Stimulated activated CD8-positive, alpha-beta memory T cell treated with anti-CD3 and anti-CD28 coated beads, Interleukin-12 subunit alpha, Interleukin-12 subunit beta, amount 100 ng/mL, for 24 hours (primary cell): Measurements from ENCODE around the gene KIF3C.
"Not testable (repeated sequence)": the region's sequence is repeated elsewhere in the genome, so short reads cannot be mapped to it uniquely, and the experiment has no call there.

Source experiments
- DNase-seq: peaks from one replicate; pipeline ENCODE4 v3.0.0-alpha.2; 2020; ENCODE audit errors: extremely low read depth

KIF3C gene

GRCh38 chr2:25982273-25982967 lies at the start of gene KIF3C:
TSS of gene KIF3C (minus strand) at chr2:25982497. CDS start at chr2:25981917, 580 bp downstream.
- DNase-seq = peak; percentile 25

DNA sequence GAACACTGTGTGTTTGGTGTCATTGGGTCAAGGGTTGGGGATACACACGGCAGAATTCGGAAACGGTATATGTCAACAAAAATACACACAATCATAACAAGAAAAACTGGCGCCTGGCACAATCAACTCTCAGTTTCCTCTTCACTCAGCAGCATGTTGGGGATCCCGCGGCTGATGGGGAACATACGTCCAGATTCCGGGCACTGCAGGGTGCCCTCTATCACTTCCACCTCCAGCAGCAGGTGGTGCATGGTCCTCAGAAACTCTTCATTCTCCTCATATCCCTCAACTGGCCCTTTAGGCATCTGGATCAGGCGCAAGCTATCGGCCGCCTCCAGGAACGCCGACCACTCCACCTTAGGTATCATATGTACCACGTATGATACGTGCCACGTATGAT lies 45.8 kb upstream of the KIF3C start:
- DNase-seq = not testable (repeated sequence)

DNA sequence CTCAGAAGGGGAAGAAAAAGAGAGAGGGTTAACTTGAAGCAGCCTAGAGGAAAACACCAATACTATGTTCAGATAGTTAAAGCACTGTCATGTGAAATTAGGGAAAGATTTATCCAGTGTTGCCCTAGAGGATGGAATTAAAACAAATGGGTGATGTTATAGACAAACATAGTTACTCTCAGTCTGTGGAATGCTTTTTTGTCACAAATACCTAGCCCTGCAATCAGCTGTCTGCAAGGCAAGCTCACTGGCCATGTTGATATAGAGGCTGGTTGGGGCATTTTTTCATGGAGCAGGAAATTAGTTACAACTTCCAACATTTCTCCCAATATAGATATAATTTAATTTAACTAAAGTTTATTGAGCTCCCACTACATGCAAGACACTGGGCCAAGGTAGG lies 43.2 kb upstream of the KIF3C start:
- DNase-seq = no peak

DNA sequence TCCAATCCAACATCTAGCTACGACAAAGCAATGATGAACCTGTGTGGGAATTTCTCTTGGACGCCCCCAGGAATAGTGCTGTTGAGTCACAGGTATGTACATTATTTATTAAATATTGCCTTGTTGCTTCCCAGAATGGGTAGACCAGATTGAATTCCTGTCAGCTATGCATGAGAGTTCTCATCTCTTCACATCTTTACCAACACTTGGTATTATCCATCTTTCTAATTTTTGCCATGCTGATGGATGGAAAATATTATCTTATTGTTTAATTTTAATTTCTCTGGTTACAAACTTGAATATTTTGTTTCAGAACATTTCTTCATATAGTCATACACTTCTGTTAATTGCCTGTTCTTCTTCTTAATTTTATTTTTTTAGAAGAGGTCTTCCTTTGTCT lies 42.0 kb upstream of the KIF3C start:
- no peak for DNase-seq

GRCh38 chr2:26020231-26020640 lies 37.9 kb upstream of the KIF3C start:
- no peak for DNase-seq

DNA sequence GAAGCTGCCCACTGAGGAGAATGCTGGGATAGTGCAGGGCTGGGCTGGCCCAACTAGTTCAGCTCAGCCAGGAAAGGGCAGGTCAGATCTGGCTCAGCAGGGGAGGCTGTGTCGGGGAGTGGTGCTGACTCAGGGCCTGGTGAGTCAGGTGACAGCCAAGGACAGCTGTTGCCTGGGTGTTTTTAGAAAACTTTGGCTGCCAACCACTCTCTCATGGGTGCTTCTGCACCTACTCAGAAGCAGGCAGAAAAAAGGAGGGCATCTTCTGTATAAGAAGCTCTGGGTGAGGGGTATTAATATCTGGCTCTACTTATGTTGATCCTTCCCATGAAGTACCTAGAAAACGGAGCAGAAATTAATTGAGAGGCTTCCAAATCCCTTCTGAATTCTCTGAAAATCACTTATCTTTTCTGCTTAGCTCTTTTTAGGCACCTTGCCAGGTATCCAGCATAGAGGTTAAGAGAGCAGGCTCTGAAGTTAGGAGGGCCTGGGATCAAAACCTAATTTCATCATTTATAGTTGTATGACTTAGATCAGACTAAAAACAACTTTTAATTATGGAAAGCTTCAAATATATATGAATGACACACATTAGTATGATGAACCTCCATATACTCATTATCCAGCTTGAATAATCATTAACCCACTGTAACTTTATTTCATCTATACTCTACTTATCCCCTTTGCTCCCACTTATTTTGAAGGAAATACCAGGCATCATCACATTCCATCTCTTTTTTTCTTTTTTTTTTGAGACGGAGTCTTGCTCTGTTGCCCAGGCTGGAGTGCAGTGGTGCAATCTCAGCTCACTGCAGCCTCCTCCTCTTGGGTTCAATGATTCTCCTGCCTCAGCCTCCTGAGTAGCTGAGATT lies 36.1 kb upstream of the KIF3C start:
- no peak for DNase-seq

DNA sequence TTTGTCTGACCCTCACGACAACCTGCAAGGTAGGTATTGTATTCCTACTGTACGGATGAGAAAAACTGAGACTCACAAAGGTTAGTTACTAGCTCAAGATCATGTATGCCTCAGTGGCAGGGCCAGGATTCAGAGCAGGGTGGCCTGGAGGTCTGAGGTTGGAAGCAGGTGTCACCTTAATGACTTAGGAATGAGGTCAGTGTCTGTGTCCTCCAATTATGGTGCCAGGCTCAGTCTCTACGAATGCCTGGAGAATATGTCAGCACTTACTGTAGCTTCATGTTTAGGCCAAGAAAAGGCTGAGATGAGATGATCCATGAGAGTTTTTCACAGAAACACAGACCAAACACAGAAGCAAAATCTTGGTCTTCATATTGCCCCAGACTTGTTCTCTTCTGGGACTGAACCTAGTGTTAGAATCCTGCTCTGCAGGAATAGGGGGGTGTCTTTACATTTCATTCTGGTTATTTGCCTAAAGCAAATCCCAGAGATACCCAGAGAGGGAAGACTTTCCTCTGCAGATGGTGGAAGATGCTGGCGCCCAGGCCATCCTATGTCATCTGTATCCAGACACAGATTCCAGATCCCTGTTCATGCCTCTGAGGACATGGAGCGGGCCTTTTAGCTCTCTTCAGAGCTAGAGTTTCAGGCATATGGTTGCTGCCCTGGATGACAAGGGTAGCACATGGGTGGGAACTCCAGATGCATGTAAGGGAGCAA lies 35.3 kb upstream of the KIF3C start:
- no peak for DNase-seq

GRCh38 chr2:26016706-26017045 lies 34.4 kb upstream of the KIF3C start:
- not testable (repeated sequence) for DNase-seq

GRCh38 chr2:26016012-26016705 lies 33.9 kb upstream of the KIF3C start:
- DNase-seq = no peak

- DNase-seq = no peak
Observed at GRCh38 chr2:26013668-26014067, 31.4 kb upstream of the KIF3C start.

DNA sequence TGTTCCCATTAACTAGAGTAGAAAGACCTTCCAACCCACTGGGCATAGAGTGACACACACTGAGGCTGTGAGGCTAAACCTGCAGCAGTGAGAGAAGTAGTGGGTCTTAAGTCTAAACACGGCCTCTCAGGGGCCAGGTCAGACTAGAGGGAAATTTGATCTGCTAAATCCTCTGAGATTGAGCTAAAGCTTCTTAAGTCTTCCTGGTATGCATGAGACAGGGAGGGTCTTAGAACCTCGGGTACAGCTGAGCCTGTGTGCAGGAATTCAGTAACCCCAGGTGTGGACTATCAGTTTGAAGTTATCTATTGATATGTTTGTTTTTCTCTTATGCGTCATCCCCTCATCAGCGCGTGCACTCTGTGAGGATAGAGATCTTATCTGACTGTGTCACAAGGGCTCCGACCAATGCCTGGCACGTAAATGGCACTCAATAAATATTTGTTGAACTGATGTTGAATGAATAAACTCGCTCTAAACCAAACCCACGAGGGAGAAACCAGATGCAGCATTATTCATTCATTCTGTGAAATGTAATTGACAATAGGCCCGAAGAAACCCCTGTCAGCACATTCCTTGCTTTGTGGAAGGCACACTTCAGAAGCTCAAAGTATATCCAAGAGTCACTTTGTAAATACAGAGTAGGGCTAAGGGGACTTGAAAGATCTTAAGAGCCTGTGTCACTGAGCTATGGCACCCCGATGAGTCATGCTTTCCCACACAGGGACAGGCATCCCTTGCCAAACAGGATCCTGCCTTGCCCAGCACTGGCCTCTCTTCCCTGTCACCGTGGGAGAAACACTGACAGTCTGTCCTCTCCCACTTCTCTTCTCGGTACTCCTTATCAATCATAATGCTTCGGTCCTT lies 29.9 kb upstream of the KIF3C start:
- no peak for DNase-seq

DNA sequence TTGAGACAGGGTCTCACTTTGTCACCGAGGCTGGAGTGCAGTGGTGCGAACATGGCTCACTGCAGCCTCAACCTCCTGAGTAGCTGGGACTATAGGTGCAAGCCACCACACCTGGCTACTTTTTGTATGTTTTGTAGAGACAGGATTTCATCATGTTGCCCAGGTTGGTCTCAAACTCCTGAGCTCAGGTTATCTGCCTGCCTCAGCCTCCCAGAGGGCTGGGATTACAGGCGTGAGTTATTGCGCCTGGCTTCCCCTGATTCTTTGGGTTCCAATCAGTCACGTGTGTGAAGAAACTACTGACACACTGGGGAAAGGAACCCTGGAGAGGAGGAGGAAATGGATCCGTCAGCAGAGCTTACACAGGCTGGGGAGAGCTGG lies 29.3 kb upstream of the KIF3C start:
- no peak for DNase-seq

DNA sequence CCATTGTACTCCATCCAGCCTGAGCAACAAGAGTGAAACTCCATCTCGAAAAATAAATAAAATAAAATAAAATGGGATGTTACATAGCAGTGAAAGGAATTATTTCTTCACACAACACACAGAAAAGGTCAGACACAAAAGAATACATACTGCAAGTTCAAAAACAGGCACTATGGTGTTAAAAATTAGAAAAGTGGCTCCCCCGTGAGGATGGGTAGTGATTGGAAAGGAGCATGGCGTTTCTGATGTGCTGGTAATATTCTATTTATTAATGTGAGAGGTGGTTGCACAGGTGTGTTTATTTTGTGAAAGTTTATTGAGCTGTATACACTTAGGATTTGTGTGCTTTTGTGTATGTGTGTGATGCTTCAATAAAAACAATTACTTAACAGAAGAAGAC lies 28.6 kb upstream of the KIF3C start:
- DNase-seq = no peak

DNA sequence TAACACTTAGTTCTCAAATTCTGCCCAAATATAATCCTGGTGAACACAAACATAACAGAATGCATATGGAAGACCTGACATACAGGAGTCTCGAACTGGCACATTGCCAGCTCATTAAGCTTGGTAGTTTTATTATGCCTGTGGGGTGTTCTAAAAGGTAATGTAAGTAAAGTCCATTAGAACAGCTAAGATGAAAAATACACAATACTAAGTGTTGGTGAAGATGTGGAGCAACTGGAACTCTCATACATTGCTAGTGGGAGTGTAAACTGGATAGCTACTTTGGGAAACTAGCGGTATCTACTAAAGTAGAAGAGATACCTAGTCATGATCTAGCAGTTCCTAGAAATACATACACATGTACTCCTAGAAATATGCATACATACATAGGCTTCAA lies 27.3 kb upstream of the KIF3C start:
- DNase-seq = no peak

DNA sequence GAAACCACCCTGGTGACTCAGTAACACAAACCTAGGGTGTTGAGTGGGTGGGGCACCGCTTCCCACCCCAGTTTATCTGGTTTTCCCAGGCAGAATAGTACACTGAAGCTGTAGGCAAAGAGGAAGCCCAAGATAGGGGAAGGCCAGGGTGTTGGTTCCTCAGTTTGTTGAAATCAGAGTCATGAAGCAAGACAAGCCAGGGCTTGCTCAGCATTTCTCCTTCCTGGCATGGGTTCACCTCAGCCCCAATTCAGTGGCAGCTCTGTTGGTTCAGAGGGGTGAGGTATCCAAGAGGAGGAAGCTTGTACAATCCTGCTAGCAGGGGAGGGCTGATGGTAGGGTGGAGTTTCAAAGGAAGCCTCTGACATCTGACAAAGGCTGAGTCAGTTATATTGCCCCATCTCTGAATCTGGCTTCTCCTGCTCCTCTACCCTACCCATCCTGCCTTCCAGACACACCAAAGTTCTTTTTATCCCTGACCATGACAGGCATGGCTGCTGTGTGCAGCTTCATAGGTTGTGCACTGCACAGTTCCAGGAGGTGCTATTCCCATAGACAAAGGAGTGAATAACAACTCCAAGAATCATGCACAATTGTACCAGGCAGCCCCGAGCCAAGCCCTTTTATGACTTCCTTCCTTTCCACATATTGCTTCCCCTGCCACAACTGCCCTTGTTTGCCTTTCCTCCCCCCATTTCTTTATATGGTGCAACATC lies 26.7 kb upstream of the KIF3C start:
- DNase-seq = no peak

DNA sequence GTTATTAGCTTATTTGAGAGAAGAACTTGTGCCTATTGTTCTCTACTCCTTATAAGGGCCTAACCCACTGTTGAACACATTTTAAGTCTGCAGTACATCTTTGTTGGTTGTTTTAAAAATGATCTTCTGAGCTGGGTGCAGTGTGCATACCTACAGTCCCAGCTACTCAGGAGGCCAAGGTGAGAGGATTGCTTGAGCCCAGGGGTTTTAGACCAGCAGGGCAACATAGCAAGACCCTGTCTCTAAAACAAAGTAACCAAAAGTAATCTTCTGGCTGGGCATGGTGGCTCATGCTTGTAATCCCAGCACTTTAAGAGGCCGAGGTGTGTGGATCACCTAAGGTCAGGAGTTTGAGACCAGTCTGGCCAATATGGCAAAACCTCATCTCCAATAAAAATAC lies 25.8 kb upstream of the KIF3C start:
- no peak for DNase-seq

DNA sequence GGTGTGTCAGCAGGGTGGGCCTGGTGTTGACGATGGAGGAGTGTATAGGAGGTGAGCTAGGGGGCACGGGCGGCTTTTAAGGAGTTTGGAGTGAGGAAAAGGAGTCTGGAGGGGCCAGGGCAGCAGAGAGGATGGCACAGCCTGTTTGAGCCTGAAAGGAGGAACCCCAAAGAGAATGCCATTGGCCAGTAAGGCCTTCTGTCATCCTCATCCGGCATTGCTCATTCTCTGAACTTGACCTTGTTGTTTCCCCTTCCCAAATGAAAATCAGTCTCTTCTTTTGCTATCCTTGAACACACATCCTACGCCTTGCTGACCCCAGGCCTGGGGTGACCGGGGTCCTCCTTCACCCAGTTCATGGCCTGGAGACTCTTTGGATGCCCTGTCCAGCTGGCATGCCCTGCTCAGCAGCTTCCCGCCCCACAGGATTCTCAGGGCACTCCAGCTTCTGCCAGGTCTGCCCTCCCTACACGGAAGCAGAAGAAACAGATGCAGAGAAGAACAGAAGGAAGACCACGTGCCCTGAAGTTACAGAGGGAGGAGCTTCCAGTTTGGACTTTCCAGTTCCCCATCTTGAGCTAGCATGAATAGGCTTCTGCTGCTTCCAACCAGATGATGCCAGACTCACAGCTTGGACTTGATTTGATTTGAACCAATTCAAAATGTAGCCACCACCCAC lies 20.5 kb upstream of the KIF3C start:
- no peak for DNase-seq

GRCh38 chr2:26001743-26002351 lies 19.6 kb upstream of the KIF3C start:
- DNase-seq = no peak

- no peak for DNase-seq
Observed at GRCh38 chr2:26000561-26001082, 18.3 kb upstream of the KIF3C start.
